HG03558 (cell line): ENCODE measurements around the gene CYP2B6.
"Not testable (repeated sequence)": the region's sequence is repeated elsewhere in the genome, so short reads cannot be mapped to it uniquely, and the experiment has no call there.

Source experiments
- ATAC-seq: cut with Tn5 transposase; IDR thresholded peaks from one replicate; pipeline ENCODE4 v1.9.1; 2021; ENCODE audit warnings: moderate number of reproducible peaks; ENCODE audit not compliant: unreplicated experiment; ENCODE audit errors: extremely low read depth

CYP2B6 gene

DNA sequence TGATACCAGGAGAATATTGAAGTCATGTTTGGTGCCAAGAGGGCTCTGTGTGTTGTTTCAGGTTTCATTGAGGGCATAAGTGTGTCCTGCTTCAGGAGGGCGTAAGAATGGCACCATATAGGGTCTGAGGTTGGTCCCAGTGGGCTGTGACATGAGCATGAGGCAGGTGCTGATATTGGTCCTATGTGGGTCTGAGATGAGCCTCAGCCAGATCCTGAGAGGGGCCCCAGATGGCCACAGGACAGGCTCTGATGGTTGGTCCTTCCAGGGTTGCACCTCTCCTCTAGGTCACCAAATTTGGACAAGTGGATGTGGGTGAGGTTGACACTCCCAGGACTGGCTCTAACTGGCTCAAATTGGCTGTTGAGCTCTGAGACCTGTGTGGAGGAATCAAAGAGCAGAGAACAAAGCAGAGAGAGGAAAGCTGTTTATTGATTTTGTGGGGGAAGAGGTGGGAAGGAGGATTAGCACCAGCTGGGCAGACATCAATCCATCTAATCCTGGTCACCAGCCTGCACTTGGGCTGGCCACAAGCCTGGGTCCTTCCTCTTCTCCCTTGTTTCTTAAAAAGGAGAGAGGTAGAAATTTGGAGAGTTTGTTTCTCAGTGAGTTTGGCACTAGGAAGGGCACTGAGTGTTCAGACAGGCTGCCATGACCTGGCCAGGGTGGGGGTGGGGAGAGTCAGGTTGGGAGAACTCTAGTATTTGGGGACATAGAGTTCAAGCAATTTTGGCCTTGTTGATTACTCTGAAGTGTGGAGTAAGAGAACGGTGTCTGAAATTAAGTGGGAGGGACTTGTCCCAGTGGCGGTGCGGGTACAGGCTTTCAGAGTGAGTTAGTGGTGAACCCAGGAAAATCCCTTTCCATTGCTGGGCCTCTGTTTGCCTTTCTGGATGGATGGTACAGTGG is 38.7 kb downstream of the CYP2B6 start:
- ATAC-seq: no peak

DNA sequence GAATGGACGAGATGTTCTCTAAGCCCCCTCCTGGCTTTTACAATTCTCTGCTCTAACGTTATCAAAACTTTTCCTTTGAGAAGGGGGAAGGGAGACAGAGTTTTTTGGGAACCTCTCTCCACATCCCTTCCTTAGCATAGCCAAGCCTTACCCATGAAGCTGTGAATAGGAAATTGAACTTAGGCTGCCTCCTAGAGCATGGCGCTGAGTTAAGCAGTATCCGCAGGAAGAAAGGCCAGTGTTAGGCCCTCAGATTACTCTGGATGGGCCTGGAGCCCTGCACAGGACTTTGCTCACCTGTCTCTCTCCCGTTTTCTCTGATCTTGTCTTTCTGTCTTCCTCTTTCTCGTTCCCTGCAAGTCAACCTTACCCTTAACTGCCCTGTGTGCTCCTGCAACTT is 39.6 kb downstream of the CYP2B6 start:
- ATAC-seq: no peak

DNA sequence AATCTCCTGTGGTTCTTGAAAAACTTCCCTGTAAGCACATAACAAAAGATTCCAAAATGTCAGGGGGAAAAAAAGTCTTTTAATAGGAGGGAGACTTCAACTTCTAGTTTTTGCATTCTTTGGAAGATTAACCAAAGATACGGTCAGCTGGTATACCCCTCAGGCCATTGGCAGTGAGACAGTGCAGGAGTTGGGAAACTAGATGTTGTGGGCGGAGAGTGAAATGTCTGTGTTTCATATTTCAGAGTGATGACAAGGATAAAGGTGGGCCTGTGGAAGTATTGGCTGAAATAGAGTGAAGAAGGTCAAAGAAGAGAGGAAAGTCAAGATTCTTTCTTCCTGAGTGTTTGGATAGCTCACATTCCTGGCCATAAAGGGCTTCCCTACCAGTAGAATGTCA is 40.8 kb downstream of the CYP2B6 start:
- no peak for ATAC-seq

DNA sequence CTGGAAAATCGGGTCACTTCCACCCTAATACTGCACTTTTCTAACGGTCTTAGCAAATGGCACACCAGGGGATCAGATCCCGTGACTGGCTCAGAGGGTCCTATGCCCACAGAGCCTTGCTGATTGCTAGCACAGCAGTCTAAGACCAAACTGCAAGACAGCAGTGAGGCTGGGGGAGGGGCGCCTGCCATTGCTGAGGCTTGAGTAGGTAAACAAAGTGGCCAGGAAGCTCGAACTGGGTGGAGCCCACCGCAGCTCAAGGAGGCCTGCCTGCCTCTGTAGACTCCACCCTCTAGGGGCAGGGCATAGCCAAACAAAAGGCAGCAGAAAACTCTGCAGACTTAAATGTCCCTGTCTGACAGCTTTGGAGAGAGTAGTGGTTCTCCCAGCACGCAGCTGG is 42.2 kb downstream of the CYP2B6 start:
- ATAC-seq: not testable (repeated sequence)

DNA sequence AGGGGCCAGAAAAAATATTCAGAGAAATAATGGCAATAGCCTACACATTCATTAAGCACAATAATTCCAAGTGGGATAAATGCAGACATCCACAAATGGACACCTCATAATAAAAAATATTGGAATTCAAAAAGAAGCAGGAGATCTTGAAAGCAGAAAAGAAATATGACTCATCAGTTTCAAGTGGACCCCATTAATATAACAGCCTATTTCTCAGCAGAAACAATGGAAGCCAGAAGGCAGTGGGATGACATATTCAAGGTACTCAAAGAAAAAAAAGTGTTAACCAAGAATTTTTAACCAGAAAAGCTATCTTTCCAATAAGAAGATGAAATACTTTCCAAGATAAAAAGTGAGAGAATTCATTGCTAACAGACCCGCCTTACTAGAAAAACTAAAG is 48.7 kb downstream of the CYP2B6 start:
- ATAC-seq: no peak

DNA sequence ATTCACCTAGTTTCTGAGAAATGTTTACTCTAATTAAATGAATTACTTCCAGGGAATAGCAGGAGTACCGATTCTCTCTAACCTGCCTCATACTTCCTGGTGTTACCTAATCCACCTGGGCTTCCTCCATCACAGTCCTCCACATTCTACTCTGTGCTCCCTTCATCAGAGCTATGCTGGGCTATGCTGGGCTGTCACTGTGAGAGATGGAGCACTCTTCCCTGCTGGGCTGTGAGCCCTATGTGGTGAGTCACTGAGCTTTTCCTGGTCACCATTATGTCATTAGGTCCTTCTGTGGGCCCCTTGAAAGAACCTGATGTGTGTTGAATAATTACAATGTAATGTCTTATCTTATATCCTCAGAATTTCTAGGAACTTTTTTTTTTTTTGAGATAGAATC is 54.0 kb downstream of the CYP2B6 start:
- not testable (repeated sequence) for ATAC-seq

DNA sequence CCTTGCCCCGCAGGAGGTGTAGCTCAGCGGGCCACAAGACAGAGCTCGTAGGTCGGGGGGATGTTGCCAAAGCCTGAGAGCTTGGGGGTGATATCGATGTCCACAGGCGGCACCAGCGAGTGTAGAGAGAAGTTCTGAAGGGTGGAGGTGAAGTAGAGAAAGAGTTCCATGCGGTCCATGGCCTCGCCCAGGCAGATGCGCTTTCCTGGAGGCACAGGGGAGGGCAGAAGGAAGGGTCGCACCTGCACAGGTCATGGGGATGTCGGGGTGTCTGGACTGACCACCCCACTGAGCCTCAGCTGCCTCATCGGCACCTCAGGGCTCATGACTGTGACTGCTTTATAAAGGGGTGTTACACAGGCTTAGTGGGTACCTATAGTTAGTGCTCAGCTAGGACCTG is 59.3 kb downstream of the CYP2B6 start:
- ATAC-seq: no peak

DNA sequence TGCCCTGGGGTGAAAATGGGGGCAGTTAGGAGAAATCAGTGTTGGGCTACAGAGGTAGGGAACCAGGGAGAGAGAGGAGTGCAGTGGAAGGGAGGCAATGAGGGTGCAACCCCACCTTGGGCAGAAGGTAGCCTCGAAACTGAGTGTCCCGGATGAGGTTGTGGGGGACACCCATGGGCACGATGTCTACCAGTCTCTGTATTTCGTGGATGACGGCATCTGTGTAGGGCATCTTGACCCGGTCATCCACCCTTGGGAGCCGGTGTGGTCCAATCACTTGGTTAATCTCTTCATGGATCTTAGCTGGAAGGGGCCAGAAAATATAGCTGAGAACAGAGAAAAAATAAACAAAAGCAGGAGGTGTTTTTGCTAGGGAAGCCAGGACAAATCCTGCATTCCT is 61.1 kb downstream of the CYP2B6 start:
- ATAC-seq: not testable (repeated sequence)

DNA sequence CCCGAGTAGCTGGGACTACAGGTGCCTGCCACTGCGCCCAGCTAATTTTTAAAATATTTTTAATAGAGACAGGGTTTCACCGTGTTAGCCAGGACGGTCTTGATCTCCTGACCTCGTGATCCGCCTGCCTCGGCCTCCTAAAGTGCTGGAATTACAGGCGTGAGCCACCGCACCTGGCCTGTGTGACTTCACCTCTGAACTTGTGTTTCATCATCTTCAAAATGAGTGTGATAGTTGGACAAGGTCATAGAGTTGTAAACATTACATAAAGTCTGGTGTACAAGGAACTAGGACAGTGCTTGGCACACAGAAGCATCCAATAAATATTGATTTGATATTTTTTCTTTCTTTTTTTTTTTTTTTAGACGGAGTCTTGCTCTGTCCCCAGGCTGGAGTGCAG is 62.2 kb downstream of the CYP2B6 start:
- ATAC-seq: not testable (repeated sequence)

DNA sequence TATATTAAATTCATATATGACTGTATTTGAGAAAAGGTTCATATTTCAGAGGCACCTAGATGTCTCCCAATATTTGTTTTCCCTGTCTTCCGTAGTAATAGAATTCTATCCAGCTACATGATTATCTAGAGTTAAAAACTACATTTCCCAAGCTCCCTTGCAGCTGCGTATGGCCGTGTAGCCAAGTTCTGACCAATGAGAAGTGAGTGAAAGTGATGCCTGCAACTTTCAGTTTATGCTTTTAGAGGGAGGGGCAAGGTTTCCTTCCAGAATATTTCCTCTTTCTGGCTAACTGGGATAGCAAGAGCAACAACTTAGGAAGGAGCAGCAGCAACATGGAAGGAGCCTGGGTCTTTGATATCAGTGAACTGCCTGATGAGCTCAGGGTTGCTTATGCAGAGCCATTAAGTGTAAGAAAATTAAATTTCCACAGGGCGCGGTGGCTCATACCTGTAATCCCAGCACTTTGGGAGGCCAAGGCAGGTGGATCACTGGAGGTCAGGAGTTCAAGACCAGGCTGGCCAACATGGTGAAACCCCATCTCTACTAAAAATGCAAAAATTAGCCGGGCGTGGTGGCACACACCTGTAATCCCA is 74.0 kb downstream of the CYP2B6 start:
- ATAC-seq: no peak
